Subcutaneous adipose tissue (tissue), 4 donors: ENCODE data around the gene FAM20C. TPM values are rescaled to one million over a fixed set of nuclear protein-coding genes. Genes with fewer than 3 reads are reported as not detected.

Experiments
- total RNA-seq, 4 donors: library from RNA; depleted of rRNA; stranded (reverse); fragments of >200 nt; gene quantifications; one replicate each; pipeline ENCODE4 v1.1.0, GENCODE V29; 2016
- TF ChIP-seq, protein P1 (sequence below): fragments of 450-650 bp; IDR thresholded peaks from one replicate; pipeline ENCODE4 v1.5.1; 2016; ENCODE audit warnings: low read depth, mild to moderate bottlenecking, control low read depth, antibody characterized with exemption, moderate library complexity

FAM20C gene
- total RNA-seq, 4 donors from 2014 or later: 21.0 to 82.5 (median 35.6) TPM

DNA sequence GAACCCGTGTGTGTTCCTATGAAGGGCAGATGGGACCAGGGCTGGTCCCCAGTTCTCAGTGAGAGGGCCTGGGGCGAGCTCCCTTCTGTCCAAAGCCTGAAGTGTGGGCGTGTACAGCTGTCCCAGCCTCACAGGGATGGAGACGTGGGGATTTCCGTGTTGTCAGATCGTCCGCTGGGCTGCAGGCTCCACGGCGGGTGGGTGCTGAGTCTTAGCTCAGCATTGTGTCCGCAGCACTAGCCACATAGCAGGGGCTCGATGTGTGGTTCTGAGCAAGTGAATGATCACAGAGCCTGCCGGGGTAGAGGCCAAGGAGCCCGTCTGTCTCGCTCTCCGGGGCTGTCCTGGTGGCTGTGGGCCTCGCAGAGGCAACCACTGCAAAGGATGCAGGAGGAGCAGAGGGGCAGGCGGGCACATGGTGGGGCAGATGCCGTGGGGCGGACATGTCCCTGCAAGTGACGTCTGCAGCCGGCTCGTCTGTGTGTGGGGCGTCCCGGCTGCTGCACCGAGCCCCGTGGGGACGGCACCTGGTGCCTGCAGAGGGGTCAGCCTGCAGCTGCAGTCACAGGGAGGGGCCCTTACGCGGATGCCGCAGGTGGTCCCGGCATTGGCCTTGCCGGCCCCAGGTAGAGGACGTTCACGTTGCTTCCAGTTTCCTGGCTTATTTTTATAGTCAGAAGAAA lies 30.9 kb downstream of the FAM20C start:
- TF ChIP-seq, protein P1, sequence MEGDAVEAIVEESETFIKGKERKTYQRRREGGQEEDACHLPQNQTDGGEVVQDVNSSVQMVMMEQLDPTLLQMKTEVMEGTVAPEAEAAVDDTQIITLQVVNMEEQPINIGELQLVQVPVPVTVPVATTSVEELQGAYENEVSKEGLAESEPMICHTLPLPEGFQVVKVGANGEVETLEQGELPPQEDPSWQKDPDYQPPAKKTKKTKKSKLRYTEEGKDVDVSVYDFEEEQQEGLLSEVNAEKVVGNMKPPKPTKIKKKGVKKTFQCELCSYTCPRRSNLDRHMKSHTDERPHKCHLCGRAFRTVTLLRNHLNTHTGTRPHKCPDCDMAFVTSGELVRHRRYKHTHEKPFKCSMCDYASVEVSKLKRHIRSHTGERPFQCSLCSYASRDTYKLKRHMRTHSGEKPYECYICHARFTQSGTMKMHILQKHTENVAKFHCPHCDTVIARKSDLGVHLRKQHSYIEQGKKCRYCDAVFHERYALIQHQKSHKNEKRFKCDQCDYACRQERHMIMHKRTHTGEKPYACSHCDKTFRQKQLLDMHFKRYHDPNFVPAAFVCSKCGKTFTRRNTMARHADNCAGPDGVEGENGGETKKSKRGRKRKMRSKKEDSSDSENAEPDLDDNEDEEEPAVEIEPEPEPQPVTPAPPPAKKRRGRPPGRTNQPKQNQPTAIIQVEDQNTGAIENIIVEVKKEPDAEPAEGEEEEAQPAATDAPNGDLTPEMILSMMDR: no peak

- TF ChIP-seq, protein P1: no peak
Measured at GRCh38 chr7:223861-224260, 31.5 kb downstream of the FAM20C start.

DNA sequence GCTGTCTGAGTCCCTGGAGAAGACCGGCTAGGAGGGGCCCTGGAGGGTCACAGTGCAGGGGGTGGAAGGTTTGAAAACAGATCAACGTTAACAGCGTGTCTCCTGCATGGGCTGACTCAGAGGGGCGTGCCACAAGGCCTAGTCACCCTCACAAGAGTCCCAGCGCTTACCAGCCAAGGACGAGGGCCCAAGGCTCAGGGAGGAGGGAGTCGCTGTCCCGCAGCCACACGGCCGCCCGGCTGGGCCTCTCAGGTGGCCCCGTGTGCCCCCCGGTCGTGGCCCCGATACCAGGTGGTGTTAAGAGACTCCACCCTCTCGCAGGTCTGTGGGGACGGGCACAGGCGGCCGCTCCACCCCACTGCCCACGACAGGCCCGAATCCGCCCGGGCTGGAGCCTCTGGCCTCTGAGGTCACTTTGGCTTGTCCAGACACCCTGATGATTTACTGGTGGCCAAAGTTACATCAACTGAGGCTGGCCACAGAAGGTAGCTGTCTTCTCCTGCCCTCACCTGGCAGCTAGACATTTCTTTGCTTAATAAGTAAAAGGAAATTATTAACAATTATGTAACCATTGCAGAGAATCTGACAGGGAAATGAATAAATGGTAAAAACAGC lies 34.0 kb downstream of the FAM20C start:
- TF ChIP-seq, protein P1: no peak

- TF ChIP-seq, protein P1: no peak
Measured at GRCh38 chr7:227926-228325, 35.6 kb downstream of the FAM20C start.

DNA sequence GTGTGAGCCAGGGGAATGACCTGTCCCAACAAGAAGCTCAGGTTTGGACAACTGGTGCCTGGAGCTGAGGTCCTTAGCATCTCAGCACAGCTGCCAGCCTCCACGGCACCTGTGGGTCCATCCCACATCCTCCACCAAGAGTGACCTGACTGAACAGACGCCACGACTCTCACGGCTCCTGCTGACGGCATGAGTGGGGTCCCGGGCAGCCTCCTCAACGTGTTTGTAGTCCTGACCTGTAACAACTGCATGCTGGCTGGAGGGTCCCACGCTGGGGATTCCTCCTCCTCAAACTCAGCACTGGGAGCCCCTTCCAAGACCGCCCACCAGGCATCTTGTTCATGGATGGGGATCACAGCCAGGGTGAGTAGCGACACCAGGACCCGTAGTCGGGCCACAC lies 36.2 kb downstream of the FAM20C start:
- TF ChIP-seq, protein P1: no peak

GRCh38 chr7:229184-229964 lies 37.0 kb downstream of the FAM20C start:
- TF ChIP-seq, protein P1: no peak

GRCh38 chr7:230274-230673 lies 37.9 kb downstream of the FAM20C start:
- TF ChIP-seq, protein P1: no peak
